GM12864 (cell line): ENCODE measurements around the gene NSUN6.

Experiments used
- DNase-seq: peaks from one replicate; pipeline ENCODE4 v3.0.0-alpha.2; 2011; ENCODE audit warnings: low read depth
- H3K4me3 ChIP-seq: 2 replicates; pipeline ENCODE4 v1.5.1; 2011; ENCODE audit warnings: mild to moderate bottlenecking, low read depth, low read length, control low read depth
- TF ChIP-seq, protein P1 (sequence below): IDR thresholded peaks from 2 replicates; pipeline ENCODE4 v1.5.1; 2011; ENCODE audit warnings: low read depth, mild to moderate bottlenecking, moderate library complexity, low read length, control low read depth, inconsistent platforms; ENCODE audit errors: missing control alignments

The NSUN6 gene

DNA sequence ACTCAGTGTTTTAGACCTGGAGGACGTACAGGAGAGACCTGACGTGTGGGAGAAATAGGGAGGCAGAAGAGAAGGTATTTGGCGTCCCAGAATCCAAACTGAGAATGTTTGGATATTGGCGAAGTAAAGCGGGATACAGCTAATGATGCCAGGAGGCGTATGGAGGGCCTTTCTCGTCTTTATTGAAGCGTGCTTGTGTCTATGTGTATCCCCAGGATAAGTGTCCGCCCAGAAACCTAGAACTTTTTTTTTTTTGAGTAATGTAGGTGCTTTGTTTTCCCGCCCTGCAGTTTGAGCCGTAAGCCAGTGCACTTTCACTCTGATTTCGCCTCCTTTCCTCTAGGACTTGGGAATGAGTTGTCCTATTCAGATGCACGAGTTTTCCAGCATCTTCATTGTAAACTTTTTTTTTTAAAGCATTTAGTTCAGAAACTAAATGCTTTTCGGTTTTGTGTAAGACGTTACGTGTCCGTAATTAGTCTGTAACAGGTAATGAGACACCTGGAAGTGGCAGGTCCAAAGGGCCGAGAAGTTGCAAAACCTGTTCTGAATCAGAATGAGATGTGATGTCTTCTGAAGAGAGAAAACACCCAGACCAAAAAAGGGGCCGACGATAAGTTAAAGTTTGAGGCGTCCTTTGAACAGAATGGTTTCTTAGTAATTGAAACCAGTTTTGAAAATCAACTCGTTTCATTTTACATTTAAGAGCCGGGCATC lies 8.6 kb upstream of the NSUN6 start:
- no peak for DNase-seq
- peak overlapping the region; percentile 82 for H3K4me3 ChIP-seq
- TF ChIP-seq, protein P1, sequence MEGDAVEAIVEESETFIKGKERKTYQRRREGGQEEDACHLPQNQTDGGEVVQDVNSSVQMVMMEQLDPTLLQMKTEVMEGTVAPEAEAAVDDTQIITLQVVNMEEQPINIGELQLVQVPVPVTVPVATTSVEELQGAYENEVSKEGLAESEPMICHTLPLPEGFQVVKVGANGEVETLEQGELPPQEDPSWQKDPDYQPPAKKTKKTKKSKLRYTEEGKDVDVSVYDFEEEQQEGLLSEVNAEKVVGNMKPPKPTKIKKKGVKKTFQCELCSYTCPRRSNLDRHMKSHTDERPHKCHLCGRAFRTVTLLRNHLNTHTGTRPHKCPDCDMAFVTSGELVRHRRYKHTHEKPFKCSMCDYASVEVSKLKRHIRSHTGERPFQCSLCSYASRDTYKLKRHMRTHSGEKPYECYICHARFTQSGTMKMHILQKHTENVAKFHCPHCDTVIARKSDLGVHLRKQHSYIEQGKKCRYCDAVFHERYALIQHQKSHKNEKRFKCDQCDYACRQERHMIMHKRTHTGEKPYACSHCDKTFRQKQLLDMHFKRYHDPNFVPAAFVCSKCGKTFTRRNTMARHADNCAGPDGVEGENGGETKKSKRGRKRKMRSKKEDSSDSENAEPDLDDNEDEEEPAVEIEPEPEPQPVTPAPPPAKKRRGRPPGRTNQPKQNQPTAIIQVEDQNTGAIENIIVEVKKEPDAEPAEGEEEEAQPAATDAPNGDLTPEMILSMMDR: no peak

GRCh38 chr10:18659125-18659818 lies 7.9 kb upstream of the NSUN6 start, which contains the start of gene ARL5B:
TSS of gene ARL5B (plus strand) at chr10:18659431. CDS start at chr10:18659638, 207 bp downstream.
- peak; percentile 92 for DNase-seq
- TF ChIP-seq, protein P1: no peak
- peak within 1 kb of the TSS; percentile 82 for H3K4me3 ChIP-seq

- DNase-seq: no peak
- H3K4me3 ChIP-seq: peak overlapping the region; percentile 82
- TF ChIP-seq, protein P1: no peak
Measured at GRCh38 chr10:18658271-18659124, 7.1 kb upstream of the NSUN6 start.

- TF ChIP-seq, protein P1: no peak
- H3K4me3 ChIP-seq: no peak overlapping the region
- no peak for DNase-seq
Measured at GRCh38 chr10:18656724-18657123, 5.3 kb upstream of the NSUN6 start.

GRCh38 chr10:18653112-18653511 lies 1.7 kb upstream of the NSUN6 start:
- no peak for DNase-seq
- TF ChIP-seq, protein P1: no peak
- H3K4me3 ChIP-seq: no peak overlapping the region

DNA sequence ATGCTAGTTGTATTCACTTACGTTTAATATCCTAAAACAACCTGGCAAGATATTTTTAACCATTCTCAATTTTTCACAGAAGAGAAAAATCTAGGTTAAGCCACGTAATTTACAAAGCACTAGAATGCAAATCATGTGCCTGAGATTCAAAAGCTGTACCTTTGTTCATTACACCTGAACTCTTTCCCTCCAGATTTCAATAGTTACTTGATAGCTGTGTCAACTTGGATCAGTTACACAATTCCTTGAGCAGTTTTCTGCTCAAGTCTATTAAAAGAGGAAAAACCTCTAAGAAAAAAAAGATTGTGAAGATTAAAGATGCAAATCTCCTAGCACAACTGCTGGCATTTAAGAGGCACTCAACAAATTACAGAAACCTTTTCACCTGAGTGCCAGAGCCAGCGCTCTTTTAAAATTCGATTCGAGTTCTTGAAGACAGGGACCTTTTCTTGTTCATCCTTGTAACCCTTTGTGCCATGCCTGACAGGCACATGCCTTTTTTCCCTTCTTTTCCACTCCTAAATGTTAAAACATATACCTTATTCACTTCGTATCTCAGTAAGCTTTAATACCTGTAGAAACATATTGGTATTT lies 886 bp downstream of the NSUN6 start:
- H3K4me3 ChIP-seq: peak overlapping the region; percentile 84
- TF ChIP-seq, protein P1: no peak
- DNase-seq: no peak
